Lower lobe of right lung (tissue), 2 donors: Measurements from ENCODE around the gene SND1. TPM values are rescaled to one million over a fixed set of nuclear protein-coding genes. Genes with fewer than 3 reads are reported as not detected.
A peak's percentile ranks its signal among the peaks of the same experiment; 100 is the strongest.

ENCODE experiments used
- ATAC-seq, 2 donors: fragments of 200-7000 bp; cut with Tn5 transposase; one replicate each; pipeline ENCODE4 v1.9.1; 2020 to 2022; ENCODE audit warnings: mild to moderate bottlenecking in 2 of 2, moderate library complexity in 2 of 2
- DNase-seq: peaks from one replicate; pipeline ENCODE4 v3.0.0-alpha.2; 2020
- H3K27ac ChIP-seq: fragments of 200-600 bp; one replicate; pipeline ENCODE4 v1.8.0; 2022
- H3K27me3 ChIP-seq: fragments of 200-600 bp; one replicate; pipeline ENCODE4 v1.8.0; 2022; ENCODE audit warnings: low read depth
- H3K36me3 ChIP-seq: fragments of 200-600 bp; one replicate; pipeline ENCODE4 v1.8.0; 2022; ENCODE audit warnings: mild to moderate bottlenecking
- H3K4me1 ChIP-seq: fragments of 200-600 bp; one replicate; pipeline ENCODE4 v1.8.0; 2022
- H3K4me3 ChIP-seq: fragments of 200-600 bp; one replicate; pipeline ENCODE4 v1.8.0; 2022; ENCODE audit warnings: mild to moderate bottlenecking
- H3K9me3 ChIP-seq: fragments of 200-600 bp; one replicate; pipeline ENCODE4 v1.8.0; 2022
- intact Hi-C: fragments of 100-400 bp; cut with DNase I; formaldehyde crosslinking; loops from one replicate; pipeline ENCODE4 v1.11.0; 2022
- total RNA-seq: library from RNA; stranded (reverse); fragmentation: NEBNext Ultra II Directional; extraction: Animal tissue kit (Norgen Biotek cat#: 25700); gene quantifications from one replicate; pipeline ENCODE4 v1.2.1, GENCODE V29; 2021
- TF ChIP-seq, protein P1 (sequence below): fragments of 200-600 bp; IDR thresholded peaks from one replicate; pipeline ENCODE4 v1.8.0; 2022; ENCODE audit warnings: antibody characterized with exemption, mild to moderate bottlenecking
- donor health status: DM: no; HTN: yes; CAD: no; lungs with severe emphysema.

SND1 gene
- total RNA-seq, 1 donor from 2014 or later: 142 TPM

DNA sequence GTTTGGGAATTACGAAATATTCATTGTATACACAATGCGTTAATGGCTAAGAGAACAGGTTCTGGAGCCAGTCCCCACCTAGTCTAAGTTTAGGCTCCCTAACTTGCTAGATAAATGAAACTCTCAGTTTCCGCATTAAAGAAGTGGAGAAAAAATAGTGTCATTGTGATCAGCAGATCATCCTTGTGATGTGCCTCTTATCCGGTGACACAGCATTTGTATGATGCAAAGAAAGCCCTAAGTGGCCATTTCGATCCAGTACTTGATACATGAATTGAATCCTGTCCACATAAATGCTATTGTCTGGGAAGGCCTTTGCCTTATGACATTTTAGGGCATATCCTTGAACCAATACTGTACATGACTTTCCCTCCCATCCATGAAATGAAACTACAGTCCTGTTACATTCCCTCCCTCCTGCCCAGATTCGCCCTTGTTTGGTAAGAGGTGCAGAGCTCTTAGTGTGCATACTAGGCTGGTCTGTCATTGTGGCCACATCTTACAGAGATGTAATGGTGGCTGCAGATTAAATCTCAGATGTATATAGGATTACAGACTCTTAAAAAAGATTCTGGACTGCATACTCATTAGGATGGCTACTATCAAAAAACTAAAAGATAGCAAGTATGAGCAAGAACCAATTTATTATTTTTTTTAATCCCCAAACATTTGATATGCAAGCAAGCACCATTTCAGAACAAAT lies 298.4 kb downstream of the SND1 start:
- TF ChIP-seq, protein P1, sequence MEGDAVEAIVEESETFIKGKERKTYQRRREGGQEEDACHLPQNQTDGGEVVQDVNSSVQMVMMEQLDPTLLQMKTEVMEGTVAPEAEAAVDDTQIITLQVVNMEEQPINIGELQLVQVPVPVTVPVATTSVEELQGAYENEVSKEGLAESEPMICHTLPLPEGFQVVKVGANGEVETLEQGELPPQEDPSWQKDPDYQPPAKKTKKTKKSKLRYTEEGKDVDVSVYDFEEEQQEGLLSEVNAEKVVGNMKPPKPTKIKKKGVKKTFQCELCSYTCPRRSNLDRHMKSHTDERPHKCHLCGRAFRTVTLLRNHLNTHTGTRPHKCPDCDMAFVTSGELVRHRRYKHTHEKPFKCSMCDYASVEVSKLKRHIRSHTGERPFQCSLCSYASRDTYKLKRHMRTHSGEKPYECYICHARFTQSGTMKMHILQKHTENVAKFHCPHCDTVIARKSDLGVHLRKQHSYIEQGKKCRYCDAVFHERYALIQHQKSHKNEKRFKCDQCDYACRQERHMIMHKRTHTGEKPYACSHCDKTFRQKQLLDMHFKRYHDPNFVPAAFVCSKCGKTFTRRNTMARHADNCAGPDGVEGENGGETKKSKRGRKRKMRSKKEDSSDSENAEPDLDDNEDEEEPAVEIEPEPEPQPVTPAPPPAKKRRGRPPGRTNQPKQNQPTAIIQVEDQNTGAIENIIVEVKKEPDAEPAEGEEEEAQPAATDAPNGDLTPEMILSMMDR: no peak
- H3K36me3 ChIP-seq: no peaks in the 10 kb centered on the region
- H3K4me1 ChIP-seq: peaks cover 23% of the 10 kb centered on the region
- intact Hi-C loops: no loop called here
- H3K4me3 ChIP-seq: no peak overlapping the region
- DNase-seq: no peak
- H3K9me3 ChIP-seq: no peaks in the 10 kb centered on the region
- H3K27ac ChIP-seq: no peak overlapping the region
- peak in 1 of 2 donors; percentile 33 for ATAC-seq
- H3K27me3 ChIP-seq: no peaks in the 10 kb centered on the region

DNA sequence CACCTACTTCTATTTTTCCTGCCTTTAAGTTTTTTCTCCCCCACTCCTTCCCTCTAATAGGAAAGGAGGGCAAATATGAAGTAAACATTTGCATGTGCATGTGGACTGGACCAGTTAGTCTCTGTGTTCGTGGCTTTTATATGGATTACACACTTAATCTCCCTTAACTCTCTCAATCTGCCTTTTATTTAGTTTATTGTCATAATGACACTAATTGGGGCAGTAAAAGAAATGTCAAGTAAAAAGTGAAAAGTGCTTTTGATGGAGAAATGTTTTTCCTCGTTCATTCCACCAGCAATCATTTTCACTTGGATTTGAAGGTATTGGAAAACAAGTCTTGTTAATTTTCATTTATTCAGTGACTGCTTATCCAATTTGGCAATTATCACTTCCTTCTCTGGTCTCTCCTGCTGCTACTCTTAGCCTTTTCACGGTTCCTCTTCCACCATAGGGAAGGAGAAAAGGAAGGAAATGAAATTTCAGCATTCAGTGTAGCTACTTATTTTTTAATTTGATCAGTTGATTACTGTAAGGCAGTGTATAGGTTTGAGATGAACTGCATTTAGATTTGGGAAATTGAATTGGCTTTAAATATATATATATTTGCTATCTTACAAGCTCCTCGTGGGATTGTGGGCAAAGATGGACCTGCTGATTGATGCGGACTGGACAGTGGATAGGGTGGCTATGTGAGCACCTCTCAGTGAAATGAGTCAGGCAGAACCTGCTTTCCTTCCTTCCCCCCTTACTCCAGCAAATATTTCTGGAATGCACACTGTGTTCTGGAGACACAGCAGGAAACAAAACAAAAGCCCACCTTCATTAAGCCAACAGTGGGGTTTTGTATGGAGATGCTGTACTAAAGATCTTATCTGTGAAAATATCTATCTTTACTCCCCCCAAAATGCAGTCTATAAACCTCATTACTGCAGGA lies 301.7 kb downstream of the SND1 start:
- Histone ChIP-seq H3K4me3 (no peak overlapping the region), H3K36me3 (no peaks in the 10 kb centered on the region), H3K4me1 (peaks cover 23% of the 10 kb centered on the region), H3K27me3 (no peaks in the 10 kb centered on the region), H3K27ac (no peak overlapping the region), H3K9me3 (no peaks in the 10 kb centered on the region)
- DNase-seq (no peak), ATAC-seq (no peak)
- TF ChIP-seq, protein P1: no peak
- intact Hi-C loops: no loop called here

DNA sequence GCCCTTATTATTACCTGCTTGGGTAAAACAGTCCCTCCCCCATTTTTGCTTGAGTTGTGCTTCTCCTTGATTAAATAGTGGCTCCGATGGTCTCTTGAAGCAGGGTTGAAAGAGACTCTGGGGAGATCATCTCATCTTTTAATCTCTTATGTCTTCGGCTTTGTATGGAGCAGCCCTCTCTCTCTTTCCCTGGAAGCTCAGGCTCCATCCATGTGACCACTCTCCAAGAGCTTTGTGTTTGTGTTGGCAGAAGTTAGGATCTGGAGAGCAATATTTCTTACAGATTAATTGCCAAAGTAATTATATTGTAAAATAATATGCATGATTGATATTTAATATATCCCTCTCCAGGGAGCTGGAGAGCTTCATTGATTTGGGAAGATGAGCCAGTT lies 302.4 kb downstream of the SND1 start:
- ATAC-seq: no peak
- Histone ChIP-seq H3K4me3 (no peak overlapping the region), H3K27me3 (no peaks in the 10 kb centered on the region), H3K4me1 (peaks cover 23% of the 10 kb centered on the region), H3K27ac (no peak overlapping the region), H3K9me3 (no peaks in the 10 kb centered on the region), H3K36me3 (no peaks in the 10 kb centered on the region)
- TF ChIP-seq, protein P1: no peak
- no peak for DNase-seq
- intact Hi-C loops: no loop called here

DNA sequence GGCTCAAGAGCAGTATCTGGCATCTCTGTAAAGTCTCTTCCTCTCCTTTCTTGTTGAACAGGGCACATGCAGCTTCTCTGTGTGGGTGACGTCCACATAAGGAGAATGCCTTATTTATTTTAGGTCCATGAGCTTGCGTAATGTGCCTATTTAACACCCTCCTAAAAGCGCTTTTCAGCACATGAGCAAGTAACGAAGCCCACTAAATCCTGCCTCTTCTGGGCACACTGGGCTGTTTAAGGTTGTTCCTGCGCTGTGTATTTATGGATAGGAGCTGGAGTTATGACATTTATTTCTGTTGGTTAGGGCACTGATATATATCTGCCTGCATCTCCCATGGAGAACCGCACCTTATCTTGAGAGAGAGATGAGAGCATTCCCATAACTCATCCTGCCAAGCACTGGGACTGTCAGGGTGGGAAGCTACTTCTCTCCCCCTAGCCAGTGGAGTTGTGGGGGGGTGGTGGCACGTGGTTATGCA lies 303.1 kb downstream of the SND1 start:
- TF ChIP-seq, protein P1: no peak
- DNase-seq (no peak), ATAC-seq (no peak)
- no peaks in the 10 kb centered on the region for H3K27me3 ChIP-seq
- no peak overlapping the region for H3K27ac ChIP-seq
- intact Hi-C loops: no loop called here
- no peaks in the 10 kb centered on the region for H3K9me3 ChIP-seq
- no peak overlapping the region for H3K4me3 ChIP-seq
- H3K36me3 ChIP-seq: no peaks in the 10 kb centered on the region
- peaks cover 18% of the 10 kb centered on the region for H3K4me1 ChIP-seq

DNA sequence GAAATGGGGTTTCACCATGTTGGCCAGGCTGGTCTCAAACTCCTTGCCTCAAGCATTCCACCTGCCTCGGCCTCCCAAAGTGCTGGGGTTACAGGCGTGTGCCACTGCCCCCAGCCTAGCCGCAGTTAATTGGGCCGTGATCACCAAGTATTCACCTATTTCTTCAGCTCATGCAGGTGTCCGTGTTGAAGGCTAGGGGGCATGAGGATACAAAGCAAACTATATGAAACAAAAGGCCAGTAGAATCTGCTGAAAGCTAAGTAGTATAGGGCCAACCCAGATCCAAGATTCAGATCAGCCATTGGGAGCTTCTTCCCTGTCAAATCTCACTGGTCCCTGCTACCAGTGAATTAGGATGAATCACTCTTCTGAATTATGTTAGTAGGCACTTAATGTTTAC lies 305.9 kb downstream of the SND1 start:
- ATAC-seq (no peak), DNase-seq (no peak)
- Histone ChIP-seq H3K4me1 (peaks cover 14% of the 10 kb centered on the region), H3K27ac (no peak overlapping the region), H3K27me3 (no peaks in the 10 kb centered on the region), H3K9me3 (no peaks in the 10 kb centered on the region), H3K36me3 (no peaks in the 10 kb centered on the region), H3K4me3 (no peak overlapping the region)
- TF ChIP-seq, protein P1: no peak
- intact Hi-C loops: no loop called here
